Smooth muscle cell (in vitro differentiated cells): ENCODE results near the gene PAXIP1. TPM values are rescaled to one million over a fixed set of nuclear protein-coding genes. Genes with fewer than 3 reads are reported as not detected.

Experiments used
- DNase-seq: peaks from one replicate; lab custom pipeline; 2025; ENCODE audit not compliant: unreplicated experiment; lab: John Stamatoyannopoulos, UW
- H2AFZ ChIP-seq: fragments of 200-600 bp; sonication (generic); 2 replicates; pipeline ENCODE4 v1.6.0; 2016; ENCODE audit warnings: antibody characterized with exemption, low read depth, mild to moderate bottlenecking
- H3F3A ChIP-seq: fragments of 200-600 bp; sonication (generic); 2 replicates; pipeline ENCODE4 v1.6.0; 2017; ENCODE audit warnings: antibody characterized with exemption, low read depth
- H3K27ac ChIP-seq: fragments of 200-600 bp; sonication (generic); 2 replicates; pipeline ENCODE4 v1.5.1; 2016; ENCODE audit warnings: low read depth, mild to moderate bottlenecking
- H3K27me3 ChIP-seq: fragments of 200-600 bp; sonication (generic); 2 replicates; pipeline ENCODE4 v1.6.1; 2016; ENCODE audit warnings: low read depth, mild to moderate bottlenecking
- H3K36me3 ChIP-seq: fragments of 200-600 bp; sonication (generic); 2 replicates; pipeline ENCODE4 v1.5.1; 2016; ENCODE audit warnings: low read depth
- H3K4me1 ChIP-seq: fragments of 200-600 bp; sonication (generic); 2 replicates; pipeline ENCODE4 v1.5.1; 2016; ENCODE audit warnings: low read depth
- H3K4me2 ChIP-seq: fragments of 200-600 bp; sonication (generic); 2 replicates; pipeline ENCODE4 v1.6.0; 2016; ENCODE audit warnings: mild to moderate bottlenecking
- H3K4me3 ChIP-seq: fragments of 200-600 bp; sonication (generic); 2 replicates; pipeline ENCODE4 v1.5.1; 2016; ENCODE audit warnings: mild to moderate bottlenecking
- H3K79me2 ChIP-seq: fragments of 200-600 bp; sonication (generic); 2 replicates; pipeline ENCODE4 v1.6.0; 2016; ENCODE audit warnings: low read depth, mild to moderate bottlenecking
- H3K9ac ChIP-seq: fragments of 200-600 bp; sonication (generic); 2 replicates; pipeline ENCODE4 v1.6.0; 2016; ENCODE audit warnings: low read depth
- H3K9me3 ChIP-seq: fragments of 200-600 bp; sonication (generic); replicated peaks from 2 replicates; pipeline ENCODE4 v1.5.1; 2016; ENCODE audit warnings: low read depth
- H4K20me1 ChIP-seq: fragments of 200-600 bp; sonication (generic); 2 replicates; pipeline ENCODE4 v1.6.0; 2016; ENCODE audit warnings: low read depth
- WGBS: methylation state at CpG from one replicate; pipeline ENCODE4 v1.1.7; 2016; ENCODE audit warnings: low lambda C conversion rate; 5-methylcytosine and 5-hydroxymethylcytosine counted together
- polyA plus RNA-seq: library from polyadenylated mRNA; unstranded; fragments of >200 nt; fragmentation: Nextera tagmentation; extraction: Ambion mirVana; gene quantifications from 2 replicates; pipeline ENCODE4 v1.2.1, GENCODE V29; 2016
- total RNA-seq: library from RNA; depleted of rRNA; stranded (reverse); fragments of >200 nt; gene quantifications from 2 replicates; pipeline ENCODE4 v1.2.3, GENCODE V29; 2014
- TF ChIP-seq, protein P1 (sequence below): fragments of 200-600 bp; sonication (generic); IDR thresholded peaks from 2 replicates; pipeline ENCODE4 v1.5.1; 2017; ENCODE audit warnings: borderline replicate concordance, mild to moderate bottlenecking, antibody characterized with exemption; ENCODE audit not compliant: insufficient read depth, poor library complexity, severe bottlenecking

Gene PAXIP1
- total and polyA plus RNA-seq, 2 experiments from 2014 or later = 1.8 to 7.1 TPM

DNA sequence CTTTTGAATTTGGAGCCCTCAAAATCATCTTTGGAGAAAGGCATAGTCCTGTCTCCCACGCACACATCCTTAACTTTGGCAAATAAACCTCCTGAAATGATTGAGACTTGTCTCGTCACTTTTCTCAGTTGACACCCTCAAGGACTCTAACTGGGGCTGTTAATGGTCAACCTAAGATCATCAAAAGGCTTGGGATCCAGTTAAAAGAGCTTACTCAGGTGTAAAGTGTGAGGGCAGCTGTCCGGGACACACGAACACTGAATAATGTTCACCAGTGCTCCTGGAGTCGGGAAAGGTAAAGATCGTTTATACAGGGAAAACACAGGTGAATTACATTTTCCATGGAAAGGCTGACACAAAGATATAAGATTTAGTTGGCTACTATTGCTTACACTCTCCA lies 84.7 kb downstream of the PAXIP1 start:
- H2AFZ ChIP-seq = no peak overlapping the region
- H3K27ac ChIP-seq = no peak overlapping the region
- 88% methylated on average over 6 of the region's 6 CpGs for WGBS
- H3K9me3 ChIP-seq = no peaks in the 10 kb centered on the region
- H3K4me1 ChIP-seq = no peaks in the 10 kb centered on the region
- TF ChIP-seq, protein P1, sequence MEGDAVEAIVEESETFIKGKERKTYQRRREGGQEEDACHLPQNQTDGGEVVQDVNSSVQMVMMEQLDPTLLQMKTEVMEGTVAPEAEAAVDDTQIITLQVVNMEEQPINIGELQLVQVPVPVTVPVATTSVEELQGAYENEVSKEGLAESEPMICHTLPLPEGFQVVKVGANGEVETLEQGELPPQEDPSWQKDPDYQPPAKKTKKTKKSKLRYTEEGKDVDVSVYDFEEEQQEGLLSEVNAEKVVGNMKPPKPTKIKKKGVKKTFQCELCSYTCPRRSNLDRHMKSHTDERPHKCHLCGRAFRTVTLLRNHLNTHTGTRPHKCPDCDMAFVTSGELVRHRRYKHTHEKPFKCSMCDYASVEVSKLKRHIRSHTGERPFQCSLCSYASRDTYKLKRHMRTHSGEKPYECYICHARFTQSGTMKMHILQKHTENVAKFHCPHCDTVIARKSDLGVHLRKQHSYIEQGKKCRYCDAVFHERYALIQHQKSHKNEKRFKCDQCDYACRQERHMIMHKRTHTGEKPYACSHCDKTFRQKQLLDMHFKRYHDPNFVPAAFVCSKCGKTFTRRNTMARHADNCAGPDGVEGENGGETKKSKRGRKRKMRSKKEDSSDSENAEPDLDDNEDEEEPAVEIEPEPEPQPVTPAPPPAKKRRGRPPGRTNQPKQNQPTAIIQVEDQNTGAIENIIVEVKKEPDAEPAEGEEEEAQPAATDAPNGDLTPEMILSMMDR = no peak
- no peaks in the 10 kb centered on the region for H4K20me1 ChIP-seq
- no peaks in the 10 kb centered on the region for H3K79me2 ChIP-seq
- DNase-seq = no peak
- no peak overlapping the region for H3K4me2 ChIP-seq
- H3F3A ChIP-seq = no peaks in the 10 kb centered on the region
- H3K36me3 ChIP-seq = no peaks in the 10 kb centered on the region
- H3K4me3 ChIP-seq = no peak overlapping the region
- H3K9ac ChIP-seq = no peak overlapping the region
- peaks cover under 1% of the 10 kb centered on the region for H3K27me3 ChIP-seq

DNA sequence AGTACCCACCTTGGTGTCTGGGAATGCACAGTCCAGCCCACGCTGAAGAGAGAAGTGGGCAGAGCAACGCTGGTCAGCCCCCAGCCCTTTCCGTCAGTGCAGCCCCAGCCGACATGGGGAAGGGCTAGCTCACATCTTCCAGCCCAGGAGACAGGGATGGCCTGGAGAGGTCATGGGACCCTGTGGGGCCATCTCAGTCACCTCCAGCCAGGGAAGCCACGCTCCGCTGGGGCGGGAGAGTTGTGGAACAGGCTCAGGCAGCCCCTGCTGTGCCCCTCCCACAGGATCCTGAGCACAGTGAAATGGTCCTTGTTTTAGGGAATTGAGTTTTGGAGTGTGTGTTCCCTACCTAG lies 85.1 kb downstream of the PAXIP1 start:
- no peak for DNase-seq
- 92% methylated on average over 7 of the region's 7 CpGs for WGBS
- Histone ChIP-seq H2AFZ (no peak overlapping the region), H3K4me3 (no peak overlapping the region), H3K27me3 (no peaks in the 10 kb centered on the region), H3K4me2 (no peak overlapping the region), H3K36me3 (no peaks in the 10 kb centered on the region), H3K9ac (no peak overlapping the region), H3K9me3 (no peaks in the 10 kb centered on the region), H3K27ac (no peak overlapping the region), H4K20me1 (no peaks in the 10 kb centered on the region), H3F3A (no peaks in the 10 kb centered on the region), H3K79me2 (no peaks in the 10 kb centered on the region), H3K4me1 (no peaks in the 10 kb centered on the region)
- TF ChIP-seq, protein P1 = no peak

DNA sequence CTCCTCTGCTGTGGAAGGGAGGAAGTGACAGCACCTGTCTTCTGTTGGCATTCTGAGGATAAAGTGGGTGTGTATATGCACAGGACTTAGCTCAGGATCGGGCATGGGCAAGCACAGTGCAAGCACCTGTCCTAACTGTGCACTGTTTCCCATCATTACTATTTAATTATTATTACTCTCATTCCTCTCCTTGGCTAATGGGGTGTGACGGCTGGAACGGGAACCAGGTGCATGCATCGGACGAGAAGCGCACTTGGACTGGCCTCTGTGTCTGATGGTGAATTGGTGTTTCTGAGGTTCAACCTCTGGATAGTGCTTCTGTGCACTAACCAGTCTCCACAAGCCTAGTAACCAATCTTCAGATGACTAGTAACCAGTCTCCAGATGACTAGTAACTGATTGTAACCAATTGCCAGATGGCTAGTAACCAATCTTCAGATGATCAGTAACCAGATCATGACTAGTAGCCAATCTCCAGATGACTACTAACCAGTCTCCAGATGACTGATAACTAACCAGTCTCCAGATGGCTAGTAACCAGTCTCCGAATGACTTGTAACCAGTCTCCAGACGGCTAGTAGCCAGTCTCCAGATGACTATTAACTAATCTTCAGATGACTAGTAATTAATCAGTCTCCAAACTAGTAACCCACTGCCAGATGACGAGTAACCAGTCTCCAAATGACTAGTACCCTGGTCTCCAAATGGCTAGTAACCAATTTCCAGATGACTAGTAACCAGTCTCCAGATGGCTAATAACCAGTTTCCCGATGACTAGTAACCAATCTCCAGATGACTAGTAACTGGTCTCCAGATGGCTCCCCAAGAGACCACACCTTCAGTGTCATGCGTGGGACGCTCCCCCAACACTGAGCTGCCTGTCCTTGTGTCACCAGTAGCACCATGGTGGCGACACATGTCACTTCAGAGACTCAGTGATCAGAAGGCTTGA lies 85.8 kb downstream of the PAXIP1 start:
- TF ChIP-seq, protein P1 = no peak
- Histone ChIP-seq H3K9ac (no peak overlapping the region), H3F3A (no peaks in the 10 kb centered on the region), H3K4me3 (no peak overlapping the region), H3K27ac (no peak overlapping the region), H3K4me1 (no peaks in the 10 kb centered on the region), H3K4me2 (no peak overlapping the region), H2AFZ (no peak overlapping the region), H3K9me3 (no peaks in the 10 kb centered on the region), H3K27me3 (no peaks in the 10 kb centered on the region), H3K36me3 (no peaks in the 10 kb centered on the region), H3K79me2 (no peaks in the 10 kb centered on the region), H4K20me1 (no peaks in the 10 kb centered on the region)
- 94% methylated on average over 13 of the region's 13 CpGs for WGBS
- DNase-seq = no peak
